CMK (cell line): ENCODE results near the gene STUB1.

Experiments used
- DNase-seq: peaks from one replicate; pipeline ENCODE4 v3.0.0-alpha.2; 2010; ENCODE audit warnings: low read depth

Gene STUB1

DNA sequence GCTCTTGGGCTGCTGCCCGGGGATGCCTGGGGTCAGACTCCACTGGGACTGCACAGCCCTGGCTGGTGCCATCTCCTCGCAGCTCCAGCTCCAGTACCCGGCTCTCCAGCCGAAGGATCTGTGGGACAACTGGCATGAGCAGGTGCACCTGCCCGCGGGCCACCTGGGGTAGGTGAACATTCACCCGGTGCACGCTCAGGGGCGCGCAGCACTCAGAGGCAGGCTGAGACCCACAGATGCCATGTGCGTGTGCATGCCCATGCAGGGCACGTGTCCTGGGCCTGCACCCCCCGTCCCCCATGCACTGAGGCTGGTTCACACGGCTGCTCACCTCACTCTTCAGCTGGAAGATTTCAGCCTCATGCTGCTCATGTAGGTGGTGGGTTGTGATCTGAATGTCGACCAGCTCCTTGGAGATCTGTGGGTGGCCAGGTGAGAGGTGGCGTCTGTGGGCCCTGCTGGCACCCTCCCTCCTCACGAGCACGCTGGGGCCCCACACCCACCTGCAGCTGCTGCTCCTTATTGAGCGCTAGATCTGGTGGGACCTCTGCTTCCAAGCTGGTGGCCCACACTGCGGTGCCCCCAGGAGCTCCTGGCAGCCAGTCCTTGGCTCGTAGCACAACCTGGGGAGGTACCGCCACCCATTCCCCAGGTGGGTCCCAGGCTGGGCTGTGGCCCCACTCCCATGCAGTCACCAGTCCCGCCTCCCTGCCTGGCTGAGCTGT is 45.4 kb downstream of the STUB1 start:
- DNase-seq, result no peak

DNA sequence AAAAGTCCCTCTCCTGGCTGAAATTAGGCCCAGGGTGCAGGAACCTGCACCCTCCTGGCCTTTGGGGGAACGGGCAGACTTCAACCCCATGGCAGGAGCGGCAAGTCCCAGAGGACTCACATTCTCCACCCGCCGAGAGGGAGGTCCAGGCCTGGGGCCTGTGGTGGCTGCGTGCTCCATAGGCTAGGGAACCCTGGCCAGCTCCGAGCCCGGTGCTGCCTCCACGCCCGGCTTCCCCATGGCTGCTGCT is 45.9 kb downstream of the STUB1 start:
- DNase-seq, result no peak

DNA sequence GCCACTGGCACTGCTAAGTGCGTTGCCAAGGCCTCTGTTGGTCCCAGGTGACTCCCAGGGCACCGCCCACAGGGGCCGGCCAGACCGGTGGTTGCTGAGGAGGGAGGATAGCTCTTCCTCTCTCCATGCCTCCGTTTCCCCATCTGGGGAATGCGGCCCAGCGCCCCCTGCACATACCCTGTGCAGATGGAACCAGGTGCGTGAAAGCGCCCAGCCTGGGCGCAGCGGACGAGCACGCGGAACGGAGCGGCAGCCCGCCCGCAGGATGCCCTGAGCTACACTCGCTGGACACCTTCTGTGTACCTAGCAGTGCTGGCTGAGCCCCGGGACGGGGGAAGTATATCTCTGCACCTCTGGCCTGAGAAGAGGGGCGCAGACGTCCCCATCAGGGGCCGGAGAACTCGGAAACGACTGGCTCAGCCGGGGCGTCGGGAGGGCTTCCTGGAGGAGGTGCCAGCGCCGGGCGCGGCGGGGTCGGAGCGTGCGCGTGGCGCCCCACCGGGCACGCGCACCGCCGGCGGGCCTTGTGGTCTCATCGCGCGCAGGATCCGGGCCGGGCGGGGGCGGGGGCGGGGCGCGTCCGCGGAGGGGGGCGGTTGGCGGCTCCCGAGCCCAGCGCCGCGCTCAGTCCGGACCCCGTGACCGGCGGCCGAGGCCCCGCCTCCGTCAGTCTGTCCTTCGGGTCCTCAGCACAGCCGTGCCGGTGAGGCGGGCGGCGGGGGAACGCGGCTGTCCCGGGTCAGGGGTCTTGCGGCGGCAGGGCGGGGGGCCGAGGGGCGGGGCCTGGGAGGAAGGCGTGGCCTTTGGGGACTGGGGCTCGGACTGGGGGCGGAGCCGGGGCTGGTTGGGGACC is 46.5 kb downstream of the STUB1 start, which contains the start of the genes CCDC78 and HAGHL:
Gene CCDC78, minus strand, starts transcription at position 6 of the 853 bp plus-strand sequence. CDS start 76 bp downstream, outside the sequence.
Gene HAGHL, plus strand, starts transcription at position 669 of the 853 bp plus-strand sequence. CDS start 404 bp downstream, outside the sequence.
- DNase-seq, result peak; percentile 45

DNA sequence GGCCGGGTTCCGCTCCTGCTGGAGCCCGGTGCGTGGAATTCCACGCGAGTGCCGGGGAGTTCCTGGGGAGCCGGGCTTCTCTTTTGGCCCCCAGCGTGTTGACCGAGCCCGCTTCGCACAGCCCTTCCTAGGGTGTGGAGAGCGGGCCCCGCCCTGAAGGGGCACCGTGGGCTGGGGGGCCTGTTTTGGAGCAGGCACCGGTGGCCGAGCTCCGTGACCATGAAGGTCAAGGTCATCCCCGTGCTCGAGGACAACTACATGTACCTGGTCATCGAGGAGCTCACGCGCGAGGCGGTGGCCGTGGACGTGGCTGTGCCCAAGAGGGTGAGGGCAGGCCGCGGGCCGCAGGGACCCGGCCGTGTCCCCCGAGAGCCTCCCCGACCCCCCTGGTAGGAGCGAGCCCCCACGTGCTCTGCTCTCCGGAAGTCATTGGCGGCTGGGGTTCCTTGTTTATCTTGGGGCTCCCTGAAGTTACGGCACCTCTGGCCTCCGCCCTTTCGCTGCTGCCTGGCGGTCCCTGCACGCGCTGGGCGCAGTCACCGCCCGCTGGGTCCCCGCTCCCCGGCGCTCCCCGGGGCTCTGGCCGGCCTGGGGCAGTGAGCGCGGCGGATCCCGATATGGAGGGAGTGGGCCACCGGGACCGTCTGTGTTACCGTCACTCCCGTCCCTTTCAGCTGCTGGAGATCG is 47.2 kb downstream of the STUB1 start:
- DNase-seq, result no peak

DNA sequence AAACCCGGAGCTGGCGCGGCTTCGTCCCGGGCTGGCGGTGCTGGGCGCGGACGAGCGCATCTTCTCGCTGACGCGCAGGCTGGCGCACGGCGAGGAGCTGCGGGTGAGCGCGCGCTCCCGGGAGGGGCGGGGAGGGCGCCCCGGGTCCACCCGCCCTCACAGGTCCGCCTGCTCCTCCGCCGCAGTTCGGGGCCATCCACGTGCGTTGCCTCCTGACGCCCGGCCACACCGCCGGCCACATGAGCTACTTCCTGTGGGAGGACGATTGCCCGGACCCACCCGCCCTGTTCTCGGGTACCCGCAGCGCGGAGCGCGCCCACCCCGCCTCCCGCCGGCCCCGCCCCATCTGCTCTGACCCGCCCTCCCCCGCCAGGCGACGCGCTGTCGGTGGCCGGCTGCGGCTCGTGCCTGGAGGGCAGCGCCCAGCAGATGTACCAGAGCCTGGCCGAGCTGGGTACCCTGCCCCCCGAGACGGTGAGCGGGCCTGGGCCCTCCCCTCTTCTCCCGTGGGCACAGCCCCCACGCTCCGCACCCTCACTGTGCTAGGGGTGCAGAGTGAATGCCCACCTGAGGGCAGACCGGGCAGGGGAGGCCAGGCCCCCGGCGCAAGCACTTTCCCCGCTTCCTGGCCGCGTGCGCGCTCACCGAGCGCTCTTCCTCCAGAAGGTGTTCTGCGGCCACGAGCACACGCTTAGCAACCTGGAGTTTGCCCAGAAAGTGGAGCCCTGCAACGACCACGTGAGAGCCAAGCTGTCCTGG is 48.1 kb downstream of the STUB1 start:
- peak; percentile 69 for DNase-seq

DNA sequence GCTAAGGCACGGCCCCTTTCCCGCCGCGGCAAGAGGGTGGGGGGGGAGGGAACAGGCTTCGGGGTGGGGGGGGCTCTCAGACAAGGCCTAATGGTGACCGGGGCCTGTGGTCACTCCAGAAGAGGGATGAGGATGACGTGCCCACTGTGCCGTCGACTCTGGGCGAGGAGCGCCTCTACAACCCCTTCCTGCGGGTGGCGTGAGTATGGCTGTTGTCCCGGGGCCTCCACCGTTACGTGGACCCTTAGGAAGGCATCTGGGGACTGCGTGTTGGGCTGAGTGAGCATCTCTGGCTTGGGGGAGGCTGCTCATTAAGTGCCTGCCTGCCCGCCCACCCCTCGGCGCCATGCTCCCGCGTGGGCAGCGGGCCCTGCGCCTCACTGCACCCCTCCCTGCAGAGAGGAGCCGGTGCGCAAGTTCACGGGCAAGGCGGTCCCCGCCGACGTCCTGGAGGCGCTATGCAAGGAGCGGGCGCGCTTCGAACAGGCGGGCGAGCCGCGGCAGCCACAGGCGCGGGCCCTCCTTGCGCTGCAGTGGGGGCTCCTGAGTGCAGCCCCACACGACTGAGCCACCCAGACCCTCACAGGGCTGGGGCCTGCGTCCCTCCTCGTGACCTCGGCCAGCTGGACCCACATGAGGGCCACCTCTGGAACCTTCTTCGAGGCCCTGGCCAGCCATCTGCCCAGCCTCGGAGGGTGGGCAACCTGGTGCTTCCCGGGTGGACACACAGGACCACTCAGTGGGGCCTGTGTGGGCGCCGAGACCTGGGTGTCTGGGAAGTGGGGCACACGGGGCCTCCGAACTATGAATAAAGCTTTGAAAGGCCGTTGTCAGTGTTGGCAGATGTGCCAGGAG is 48.9 kb downstream of the STUB1 start:
- no peak for DNase-seq

DNA sequence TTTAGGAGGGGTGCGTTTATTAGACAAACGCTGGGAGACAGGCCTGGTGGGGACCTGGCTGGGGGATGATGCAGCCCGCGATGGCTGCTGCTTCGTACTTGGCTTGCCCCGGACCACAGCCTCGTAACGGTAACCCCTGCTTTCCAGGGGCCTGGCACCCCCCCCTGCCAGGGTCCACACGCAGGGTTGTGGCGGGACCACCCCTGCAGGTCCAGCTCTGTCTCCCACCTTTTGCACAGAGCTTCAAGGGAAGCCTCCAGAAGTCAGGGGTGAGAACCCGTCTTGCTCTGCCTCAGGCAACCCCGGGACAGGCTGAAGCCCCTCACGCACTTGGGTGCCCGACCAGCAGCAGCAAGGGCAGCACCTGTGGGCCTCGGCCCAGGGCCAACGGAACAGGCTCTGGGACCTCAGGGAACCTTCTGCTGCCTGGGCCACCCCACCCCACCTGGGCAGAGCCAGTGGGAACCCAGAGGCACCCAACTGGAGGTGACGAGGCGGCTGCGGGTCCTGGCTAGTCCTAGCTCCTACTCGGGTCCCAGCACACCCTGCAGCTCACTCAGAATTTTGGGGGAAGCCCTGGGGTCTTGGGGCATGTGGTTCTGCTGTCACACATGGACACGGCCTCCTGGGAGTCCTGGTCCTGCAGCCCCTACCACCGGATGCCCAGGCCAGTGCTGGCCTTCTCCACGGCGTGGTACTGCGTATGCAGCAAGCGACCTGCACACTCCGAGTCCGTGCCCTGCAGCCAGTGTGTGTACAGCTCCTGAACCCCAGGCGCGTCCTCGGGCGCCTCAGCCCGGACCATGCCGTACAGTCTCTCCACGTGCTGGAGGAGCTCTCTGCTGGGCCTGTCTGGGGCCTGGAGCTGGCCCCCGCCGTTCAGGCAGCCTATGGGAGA is 49.8 kb downstream of the STUB1 start:
- DNase-seq, result no peak

DNA sequence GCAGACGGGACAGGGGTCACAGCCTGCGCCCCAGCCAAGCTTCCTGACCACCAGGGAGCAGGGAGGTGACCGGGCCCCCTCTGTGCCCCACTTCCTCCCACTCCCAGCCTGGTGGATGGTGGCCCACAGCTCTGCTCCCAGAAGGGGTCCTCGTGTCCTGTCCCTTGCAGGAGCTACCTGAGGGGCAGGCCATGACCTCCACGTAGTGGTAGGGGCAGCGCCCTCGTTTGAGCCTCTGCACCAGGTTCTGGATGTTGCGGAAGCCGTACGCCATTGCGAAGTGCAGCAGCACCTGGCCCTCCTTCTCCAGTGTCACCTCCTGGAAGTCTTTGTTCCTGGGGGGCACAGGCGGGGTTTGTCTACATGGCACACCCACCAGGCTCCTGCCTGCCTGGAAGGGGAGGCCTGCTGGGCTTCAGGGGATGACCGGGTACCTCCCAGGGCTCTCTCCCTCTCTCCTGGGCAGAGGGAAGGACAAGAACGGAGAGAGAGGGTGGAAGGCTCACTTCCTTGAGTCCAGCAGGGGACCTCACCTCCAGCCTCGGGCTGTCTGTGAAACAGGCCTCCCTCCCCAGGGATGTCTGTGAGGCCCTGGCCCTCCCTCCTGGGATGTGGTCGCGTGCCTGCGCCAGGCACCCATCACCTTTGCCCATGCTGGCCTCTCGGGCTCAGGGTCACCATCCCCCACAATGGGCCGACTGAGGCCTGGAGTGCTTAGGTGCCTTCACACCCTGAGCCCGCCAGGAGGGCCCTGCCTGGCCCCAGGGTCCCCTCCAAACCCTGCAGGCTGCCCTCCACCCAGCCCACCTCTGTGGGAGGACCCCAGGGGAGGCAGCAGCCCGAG is 50.7 kb downstream of the STUB1 start:
- DNase-seq, result no peak

DNA sequence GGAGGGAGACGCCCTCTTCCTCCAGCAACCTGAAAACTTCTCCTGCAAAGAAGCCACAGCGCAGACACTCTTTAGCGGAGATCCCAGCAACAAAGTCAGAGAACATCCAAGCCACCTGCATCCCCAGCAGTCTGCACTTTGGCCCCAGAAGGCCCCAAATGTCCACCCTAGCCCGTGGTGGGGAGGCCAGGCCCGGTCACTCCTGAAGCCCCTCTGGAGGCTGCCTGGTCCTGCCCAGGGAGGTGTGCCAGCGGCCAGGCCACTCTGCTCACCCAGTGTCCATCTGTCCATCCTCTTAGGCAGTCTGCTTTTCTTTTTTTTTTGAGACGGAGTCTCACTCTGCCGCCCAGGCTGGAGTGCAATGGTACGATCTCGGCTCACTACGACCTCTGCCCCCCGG is 52.1 kb downstream of the STUB1 start:
- no peak for DNase-seq
